GM12878 (cell line): ENCODE data around the gene ADGRD1. TPM values are rescaled to one million over a fixed set of nuclear protein-coding genes. Genes with fewer than 3 reads are reported as not detected.

Experiments used
- BCL11A ChIP-seq: IDR thresholded peaks from 2 replicates; pipeline ENCODE4 v1.6.1; 2011; ENCODE audit warnings: low read depth, low read length
- BCLAF1 ChIP-seq: fragments of 450-650 bp; IDR thresholded peaks from 2 replicates; pipeline ENCODE4 v1.6.1; 2017; ENCODE audit warnings: antibody characterized with exemption, mild to moderate bottlenecking, moderate library complexity
- CUX1 ChIP-seq: IDR thresholded peaks from 2 replicates; pipeline ENCODE4 v1.6.1; 2012; ENCODE audit warnings: improper control_type of control experiment, low read depth, low read length; ENCODE audit not compliant: insufficient replicate concordance
- EGR1 ChIP-seq, 2 experiments: IDR thresholded peaks; 1 replicate in 1 of 2; 2 replicates in 1 of 2; pipeline ENCODE4 v1.6.1; 2011 to 2012; ENCODE audit warnings: low read depth in 2 of 2, low read length in 2 of 2, borderline replicate concordance in 1 of 2, mild to moderate bottlenecking in 1 of 2, moderate library complexity in 1 of 2
- ETV6 ChIP-seq, 2 experiments: fragments of 450-650 bp in 1 of 2; IDR thresholded peaks in 1 of 2; conservative IDR thresholded peaks in 1 of 2; 2 replicates each; pipeline ENCODE4 v1.6.1; 2014; ENCODE audit warnings: antibody characterized with exemption in 1 of 2, borderline replicate concordance in 1 of 2, low read depth in 1 of 2, mild to moderate bottlenecking in 1 of 2, moderate library complexity in 1 of 2
- MEF2B ChIP-seq: fragments of 450-650 bp; IDR thresholded peaks from 2 replicates; pipeline ENCODE4 v1.6.1; 2018; ENCODE audit warnings: mild to moderate bottlenecking, moderate library complexity; ENCODE audit not compliant: partially characterized antibody, poor library complexity, severe bottlenecking
- MTA3 ChIP-seq: IDR thresholded peaks from 2 replicates; pipeline ENCODE4 v1.6.1; 2012; ENCODE audit warnings: low read length, inconsistent platforms, borderline replicate concordance
- PKNOX1 ChIP-seq: fragments of 450-650 bp; IDR thresholded peaks from 2 replicates; pipeline ENCODE4 v1.6.1; 2016; ENCODE audit warnings: mild to moderate bottlenecking
- SP1 ChIP-seq: IDR thresholded peaks from one replicate; pipeline ENCODE4 v1.6.1; 2011; ENCODE audit warnings: low read depth, low read length
- SUPT20H ChIP-seq: IDR thresholded peaks from 2 replicates; pipeline ENCODE4 v1.6.1; 2011; ENCODE audit warnings: low read depth, mild to moderate bottlenecking, low read length, moderate library complexity, borderline replicate concordance; ENCODE audit not compliant: control insufficient read depth
- TARDBP ChIP-seq: IDR thresholded peaks from 2 replicates; pipeline ENCODE4 v1.6.1; 2016; ENCODE audit warnings: borderline replicate concordance
- TCF12 ChIP-seq: IDR thresholded peaks from 2 replicates; pipeline ENCODE4 v1.6.1; 2011; ENCODE audit warnings: low read depth, mild to moderate bottlenecking, low read length
- ZNF207 ChIP-seq: fragments of 450-650 bp; IDR thresholded peaks from 2 replicates; pipeline ENCODE4 v1.6.1; 2014; ENCODE audit warnings: antibody characterized with exemption, mild to moderate bottlenecking, borderline replicate concordance
- ZSCAN29 ChIP-seq: fragments of 450-650 bp; IDR thresholded peaks from 2 replicates; pipeline ENCODE4 v1.6.1; 2017; ENCODE audit warnings: mild to moderate bottlenecking, moderate library complexity
- polyA plus RNA-seq, 11 experiments: library from polyadenylated mRNA; depleted of rRNA in 4 of 11; unstranded in 6 of 11; stranded (reverse) in 5 of 11; fragments of >200 nt; fragmentation: Nextera tagmentation in 4 of 11; fragmentation: Illumina TruSeq in 1 of 11; extraction: Ambion mirVana in 4 of 11; extraction: Trizol in 1 of 11; gene quantifications; 1 replicate in 1 of 11; 2 replicates in 10 of 11; pipeline versions ENCODE4 v1.2.1 to v1.2.3, GENCODE V29; 2011 to 2016; ENCODE audit warnings: inconsistent platforms in 2 of 11, missing spikeins in 2 of 11, low read depth in 1 of 11
- total RNA-seq, 4 experiments: library from RNA; depleted of rRNA in 3 of 4; stranded (reverse); fragments of >200 nt in 3 of 4; fragmentation: Illumina TruSeq in 1 of 4; extraction: Trizol in 1 of 4; gene quantifications; 2 replicates each; pipeline versions ENCODE4 v1.2.1 to v1.2.3, GENCODE V29; 2013 to 2021
- TF ChIP-seq, protein P1 (sequence below): fragments of 450-650 bp; IDR thresholded peaks from 2 replicates; pipeline ENCODE4 v1.6.1; 2017; ENCODE audit warnings: mild to moderate bottlenecking, moderate library complexity

Gene ADGRD1
- total and polyA plus RNA-seq, 10 of the 15 experiments (the other 5 are each of a cell fraction or from before 2014, with no cell fraction given): 0.15 to 12.7 (median 1.2) TPM

GRCh38 chr12:131101703-131102492 lies 148.2 kb downstream of the ADGRD1 start (continued):
- no peak for TF ChIP-seq CUX1
- peak; percentile 20 for TF ChIP-seq SP1
- TF ChIP-seq ZSCAN29: no peak
- no peak for TF ChIP-seq TARDBP
- TF ChIP-seq, protein P1, sequence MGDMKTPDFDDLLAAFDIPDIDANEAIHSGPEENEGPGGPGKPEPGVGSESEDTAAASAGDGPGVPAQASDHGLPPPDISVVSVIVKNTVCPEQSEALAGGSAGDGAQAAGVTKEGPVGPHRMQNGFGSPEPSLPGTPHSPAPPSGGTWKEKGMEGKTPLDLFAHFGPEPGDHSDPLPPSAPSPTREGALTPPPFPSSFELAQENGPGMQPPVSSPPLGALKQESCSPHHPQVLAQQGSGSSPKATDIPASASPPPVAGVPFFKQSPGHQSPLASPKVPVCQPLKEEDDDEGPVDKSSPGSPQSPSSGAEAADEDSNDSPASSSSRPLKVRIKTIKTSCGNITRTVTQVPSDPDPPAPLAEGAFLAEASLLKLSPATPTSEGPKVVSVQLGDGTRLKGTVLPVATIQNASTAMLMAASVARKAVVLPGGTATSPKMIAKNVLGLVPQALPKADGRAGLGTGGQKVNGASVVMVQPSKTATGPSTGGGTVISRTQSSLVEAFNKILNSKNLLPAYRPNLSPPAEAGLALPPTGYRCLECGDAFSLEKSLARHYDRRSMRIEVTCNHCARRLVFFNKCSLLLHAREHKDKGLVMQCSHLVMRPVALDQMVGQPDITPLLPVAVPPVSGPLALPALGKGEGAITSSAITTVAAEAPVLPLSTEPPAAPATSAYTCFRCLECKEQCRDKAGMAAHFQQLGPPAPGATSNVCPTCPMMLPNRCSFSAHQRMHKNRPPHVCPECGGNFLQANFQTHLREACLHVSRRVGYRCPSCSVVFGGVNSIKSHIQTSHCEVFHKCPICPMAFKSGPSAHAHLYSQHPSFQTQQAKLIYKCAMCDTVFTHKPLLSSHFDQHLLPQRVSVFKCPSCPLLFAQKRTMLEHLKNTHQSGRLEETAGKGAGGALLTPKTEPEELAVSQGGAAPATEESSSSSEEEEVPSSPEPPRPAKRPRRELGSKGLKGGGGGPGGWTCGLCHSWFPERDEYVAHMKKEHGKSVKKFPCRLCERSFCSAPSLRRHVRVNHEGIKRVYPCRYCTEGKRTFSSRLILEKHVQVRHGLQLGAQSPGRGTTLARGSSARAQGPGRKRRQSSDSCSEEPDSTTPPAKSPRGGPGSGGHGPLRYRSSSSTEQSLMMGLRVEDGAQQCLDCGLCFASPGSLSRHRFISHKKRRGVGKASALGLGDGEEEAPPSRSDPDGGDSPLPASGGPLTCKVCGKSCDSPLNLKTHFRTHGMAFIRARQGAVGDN: peak; percentile 93
- TF ChIP-seq BCL11A: peak; percentile 67; the same call in 1 of the 2 replicates
- TF ChIP-seq PKNOX1: peak; percentile 56; the same call in 1 of the 2 replicates
- TF ChIP-seq TCF12: no peak
- TF ChIP-seq ETV6 (conservative IDR thresholded peaks at IDR 0.05 in 1 of 2, IDR thresholded peaks at IDR 0.05 in 1 of 2; ENCODE audit: borderline replicate concordance in 1 of 2, low read depth in 1 of 2): peak in 1 of 2 experiments; percentile 80; a peak in 1 of 4 replicates
- no peak for TF ChIP-seq ZNF207
- TF ChIP-seq MTA3: no peak
- TF ChIP-seq EGR1 (IDR thresholded peaks at IDR 0.05; ENCODE audit: borderline replicate concordance in 1 of 2, low read depth in 2 of 2, low read length in 2 of 2): no peak
- TF ChIP-seq MEF2B: peak; percentile 92
- no peak for TF ChIP-seq SUPT20H
- no peak for TF ChIP-seq BCLAF1
